ENCODE results near the gene PRKAG3.

Gene PRKAG3

GRCh38 chr2:218837495-218837894 is 5.9 kb upstream of the PRKAG3 start:
- DNase-seq = no peak

GRCh38 chr2:218834685-218835084 is 3.1 kb upstream of the PRKAG3 start:
- no peak for DNase-seq

- no peak for DNase-seq
Observed at GRCh38 chr2:218833023-218833609, 1.5 kb upstream of the PRKAG3 start.

- DNase-seq = no peak
Observed at GRCh38 chr2:218832520-218832919, 917 bp upstream of the PRKAG3 start.

GRCh38 chr2:218832081-218832480 is 478 bp upstream of the PRKAG3 start:
- no peak for DNase-seq

GRCh38 chr2:218830526-218831306 is 887 bp downstream of the PRKAG3 start:
- no peak for DNase-seq

- DNase-seq = no peak
Observed at GRCh38 chr2:218829868-218830451, 1.6 kb downstream of the PRKAG3 start.

- no peak for DNase-seq
Observed at GRCh38 chr2:218828477-218828778, 3.2 kb downstream of the PRKAG3 start.

GRCh38 chr2:218827701-218828476 is 3.7 kb downstream of the PRKAG3 start:
- no peak for DNase-seq

GRCh38 chr2:218826791-218827190 is 4.8 kb downstream of the PRKAG3 start:
- no peak for DNase-seq

- no peak for DNase-seq
Observed at GRCh38 chr2:218824004-218824403, 7.6 kb downstream of the PRKAG3 start.

- DNase-seq = no peak
Observed at GRCh38 chr2:218823196-218823855, 8.3 kb downstream of the PRKAG3 start.

GRCh38 chr2:218822622-218823021 is 9.0 kb downstream of the PRKAG3 start:
- no peak for DNase-seq

GRCh38 chr2:218821605-218822211 is 9.9 kb downstream of the PRKAG3 start:
- no peak for DNase-seq

GRCh38 chr2:218820746-218821369 is 10.7 kb downstream of the PRKAG3 start:
- DNase-seq = no peak

GRCh38 chr2:218819093-218819492 is 12.5 kb downstream of the PRKAG3 start:
- DNase-seq = no peak

GRCh38 chr2:218816561-218817011 is 15.0 kb downstream of the PRKAG3 start:
- DNase-seq = no peak

GRCh38 chr2:218815649-218816048 is 16.0 kb downstream of the PRKAG3 start:
- no peak for DNase-seq

GRCh38 chr2:218815244-218815637 is 16.4 kb downstream of the PRKAG3 start:
- DNase-seq = no peak

- no peak for DNase-seq
Observed at GRCh38 chr2:218814540-218815243, 16.9 kb downstream of the PRKAG3 start.

- no peak for DNase-seq
Observed at GRCh38 chr2:218813771-218814460, 17.7 kb downstream of the PRKAG3 start.

Data from stimulated activated CD4-positive, alpha-beta T cell treated with anti-CD3 and anti-CD28 coated beads, Interleukin-4, amount 100 ng/mL, for 4 hours (primary cell).